ENCODE data around the gene POLR2J. TPM values are rescaled to one million over a fixed set of nuclear protein-coding genes. Genes with fewer than 3 reads are reported as not detected.

Gene POLR2J
- total and polyA plus RNA-seq, 7 donors, result 9.9 to 190 (median 29.3) TPM

DNA sequence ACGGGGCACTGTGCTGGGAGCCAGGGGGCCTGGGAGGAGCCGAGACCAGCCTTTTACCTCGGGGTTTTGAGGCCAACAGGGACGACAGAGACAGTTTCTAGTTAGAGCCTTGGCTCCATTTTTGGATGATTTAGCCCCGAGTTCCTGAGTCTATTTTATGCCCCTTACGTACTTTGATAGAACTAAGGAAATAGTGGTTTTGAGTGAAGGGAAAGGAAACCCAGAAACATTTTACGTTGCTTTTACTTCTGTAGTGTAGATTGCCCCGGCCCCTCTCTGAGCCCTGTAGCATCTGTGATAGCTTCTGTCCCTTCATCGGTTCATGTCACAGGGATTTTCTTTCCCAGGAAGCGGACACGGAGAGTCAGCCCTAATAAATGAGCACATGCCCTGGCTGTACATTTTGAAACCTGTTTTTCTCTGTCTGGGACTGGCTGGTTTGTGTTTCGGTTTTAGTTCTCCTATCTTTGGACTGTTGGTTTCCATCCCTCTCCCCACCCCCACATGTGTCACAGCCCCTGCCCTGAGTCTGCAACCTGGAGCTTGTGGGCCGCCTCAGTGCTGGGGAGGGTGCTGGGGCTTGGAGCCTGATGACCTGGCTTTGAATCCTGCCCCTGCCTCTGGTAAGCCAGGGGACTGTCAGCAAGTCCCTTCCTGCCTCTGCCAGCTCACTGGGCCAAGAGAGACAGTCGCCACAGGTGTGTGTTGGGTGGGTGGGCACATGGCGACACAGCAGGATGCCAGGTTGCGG is 52.3 kb downstream of the POLR2J start:
- Histone ChIP-seq H3K4me3 (no peak overlapping the region), H3K27ac (peak overlapping the region in 3 of 4 donors; percentile 32 to 49 (median 47)), H3K4me1 (peaks cover 0 to 4% (median 2%) of the 10 kb centered on the region in 4 donors), H3K9me3 (no peaks in the 10 kb centered on the region), H3K27me3 (no peaks in the 10 kb centered on the region), H3K36me3 (peaks cover 0 to 55% (median 25%) of the 10 kb centered on the region in 4 donors)
- 51 to 80% methylated on average over 16 of the region's 16 CpGs for WGBS, 2 donors
- intact Hi-C loops (cut with DNase I), result no loop called here
- DNase-seq, result no peak
- TF ChIP-seq, protein P1, sequence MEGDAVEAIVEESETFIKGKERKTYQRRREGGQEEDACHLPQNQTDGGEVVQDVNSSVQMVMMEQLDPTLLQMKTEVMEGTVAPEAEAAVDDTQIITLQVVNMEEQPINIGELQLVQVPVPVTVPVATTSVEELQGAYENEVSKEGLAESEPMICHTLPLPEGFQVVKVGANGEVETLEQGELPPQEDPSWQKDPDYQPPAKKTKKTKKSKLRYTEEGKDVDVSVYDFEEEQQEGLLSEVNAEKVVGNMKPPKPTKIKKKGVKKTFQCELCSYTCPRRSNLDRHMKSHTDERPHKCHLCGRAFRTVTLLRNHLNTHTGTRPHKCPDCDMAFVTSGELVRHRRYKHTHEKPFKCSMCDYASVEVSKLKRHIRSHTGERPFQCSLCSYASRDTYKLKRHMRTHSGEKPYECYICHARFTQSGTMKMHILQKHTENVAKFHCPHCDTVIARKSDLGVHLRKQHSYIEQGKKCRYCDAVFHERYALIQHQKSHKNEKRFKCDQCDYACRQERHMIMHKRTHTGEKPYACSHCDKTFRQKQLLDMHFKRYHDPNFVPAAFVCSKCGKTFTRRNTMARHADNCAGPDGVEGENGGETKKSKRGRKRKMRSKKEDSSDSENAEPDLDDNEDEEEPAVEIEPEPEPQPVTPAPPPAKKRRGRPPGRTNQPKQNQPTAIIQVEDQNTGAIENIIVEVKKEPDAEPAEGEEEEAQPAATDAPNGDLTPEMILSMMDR (IDR thresholded peaks at IDR 0.05), result no peak
- TF ChIP-seq POLR2A (IDR thresholded peaks at IDR 0.05) (no peak), POLR2AphosphoS5 (IDR thresholded peaks at IDR 0.05) (no peak), EP300 (IDR thresholded peaks at IDR 0.05) (no peak)

DNA sequence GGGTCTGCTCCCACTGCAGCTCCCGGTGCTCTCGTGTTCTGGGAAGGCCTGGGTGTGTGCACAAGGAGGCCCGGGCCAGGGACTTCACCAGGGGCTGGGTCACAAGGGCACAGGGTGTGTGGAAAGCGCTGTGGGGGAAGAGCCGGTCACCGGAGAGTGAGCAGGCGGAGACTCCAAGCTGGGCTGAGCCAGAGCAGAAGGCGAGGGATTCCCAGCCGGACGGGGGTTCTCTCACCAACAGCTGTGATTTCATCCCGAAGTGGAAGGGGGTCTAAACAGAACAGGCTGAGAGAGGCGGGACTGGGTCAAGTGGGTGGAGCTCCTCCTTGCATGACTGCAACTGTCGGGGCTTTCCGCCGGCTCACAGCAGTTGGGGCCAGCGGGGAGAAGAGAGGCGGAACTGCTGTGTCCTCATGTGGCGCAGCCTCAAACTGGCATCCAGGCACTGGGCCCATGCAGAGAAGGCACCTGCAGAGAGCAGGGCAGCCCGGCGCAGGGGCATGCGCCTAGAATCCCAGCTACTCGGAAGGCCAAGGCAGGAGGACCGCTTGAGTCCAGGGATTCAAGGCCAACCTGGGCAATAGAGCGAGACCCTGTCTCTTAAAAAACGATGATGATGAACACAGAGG is 53.0 kb downstream of the POLR2J start:
- TF ChIP-seq POLR2A (IDR thresholded peaks at IDR 0.05), result no peak
- TF ChIP-seq, protein P1 (IDR thresholded peaks at IDR 0.05), result no peak
- no peak for TF ChIP-seq EP300 (IDR thresholded peaks at IDR 0.05)
- peak in 1 of 4 donors; percentile 15 for TF ChIP-seq POLR2AphosphoS5 (IDR thresholded peaks at IDR 0.05)
- intact Hi-C loops (cut with DNase I), result no loop called here
- no peak for DNase-seq
- Histone ChIP-seq H3K36me3 (peaks cover 0 to 62% (median 28%) of the 10 kb centered on the region in 4 donors), H3K9me3 (no peaks in the 10 kb centered on the region), H3K27ac (peak overlapping the region in 2 of 4 donors; percentile 47 to 49), H3K27me3 (no peaks in the 10 kb centered on the region), H3K4me1 (no peaks in the 10 kb centered on the region), H3K4me3 (no peak overlapping the region)
- WGBS, 2 donors, result 46 to 75% methylated on average over 25 of the region's 25 CpGs

DNA sequence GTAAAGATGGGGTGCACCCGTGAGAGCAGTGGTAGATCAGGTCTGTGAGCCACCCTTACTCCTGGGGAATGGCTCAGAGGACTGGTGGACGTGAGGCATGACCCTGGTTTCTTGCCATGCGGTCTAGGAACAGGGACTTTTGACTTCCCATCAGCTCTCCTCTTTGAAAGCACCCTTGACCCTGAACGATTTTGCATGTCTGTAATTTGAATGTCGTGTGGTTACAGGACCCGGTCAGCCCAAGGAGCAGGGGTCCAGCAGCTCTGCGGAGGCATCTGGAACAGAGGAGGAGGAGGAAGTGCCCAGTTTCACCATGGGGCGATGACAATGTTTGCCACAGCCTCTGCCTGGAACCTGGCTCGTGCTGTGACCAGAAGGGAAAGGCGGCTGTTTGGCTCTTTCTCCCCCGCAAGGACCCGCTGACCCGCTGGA is 53.9 kb downstream of the POLR2J start:
- no peaks in the 10 kb centered on the region for H3K9me3 ChIP-seq
- 74 to 81% methylated on average over 13 of the region's 13 CpGs for WGBS, 2 donors
- DNase-seq, result no peak
- no peaks in the 10 kb centered on the region for H3K4me1 ChIP-seq
- no peaks in the 10 kb centered on the region for H3K27me3 ChIP-seq
- no peak overlapping the region for H3K4me3 ChIP-seq
- H3K36me3 ChIP-seq, result peaks cover 0 to 71% (median 30%) of the 10 kb centered on the region in 4 donors
- H3K27ac ChIP-seq, result no peak overlapping the region
- no peak for TF ChIP-seq EP300 (IDR thresholded peaks at IDR 0.05)
- TF ChIP-seq, protein P1 (IDR thresholded peaks at IDR 0.05), result no peak
- no peak for TF ChIP-seq POLR2AphosphoS5 (IDR thresholded peaks at IDR 0.05)
- no peak for TF ChIP-seq POLR2A (IDR thresholded peaks at IDR 0.05)
- intact Hi-C loops (cut with DNase I), result no loop called here

DNA sequence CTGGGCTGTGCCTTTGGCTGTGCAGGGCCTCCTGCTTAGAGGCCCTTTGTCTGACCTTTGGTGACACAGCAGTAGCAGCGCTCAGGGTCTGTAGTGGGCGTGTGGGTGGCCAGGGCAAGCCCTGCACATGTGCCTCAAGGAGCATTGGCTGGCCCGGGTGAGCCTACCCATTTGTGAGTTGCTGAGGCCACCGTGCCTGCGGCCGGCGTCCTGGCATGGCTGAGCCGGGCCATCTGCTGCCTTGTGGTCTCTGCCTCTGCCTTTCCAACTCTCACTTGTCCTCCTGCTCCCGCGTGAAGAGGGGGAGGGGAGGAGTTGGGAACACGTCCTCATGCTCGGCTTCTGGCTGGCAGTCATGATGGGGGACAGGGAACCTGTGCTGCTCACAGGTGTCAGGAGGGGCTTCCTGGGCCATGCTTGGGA is 54.6 kb downstream of the POLR2J start:
- no peak for TF ChIP-seq POLR2A (IDR thresholded peaks at IDR 0.05)
- no peak for TF ChIP-seq EP300 (IDR thresholded peaks at IDR 0.05)
- TF ChIP-seq, protein P1 (IDR thresholded peaks at IDR 0.05), result no peak
- no peak for TF ChIP-seq POLR2AphosphoS5 (IDR thresholded peaks at IDR 0.05)
- H3K36me3 ChIP-seq, result peaks cover 0 to 75% (median 32%) of the 10 kb centered on the region in 4 donors

More for the DNA sequence above, 54.6 kb downstream of the POLR2J start:
- DNase-seq, result no peak
- Histone ChIP-seq H3K4me1 (no peaks in the 10 kb centered on the region), H3K9me3 (no peaks in the 10 kb centered on the region), H3K27ac (no peak overlapping the region), H3K4me3 (no peak overlapping the region), H3K27me3 (no peaks in the 10 kb centered on the region)
- intact Hi-C loops (cut with DNase I), result no loop called here
- 78 to 85% methylated on average over 12 of the region's 12 CpGs for WGBS, 2 donors

Other genes with a start within 250 kb of the POLR2J start
- gene SH2B2, start 192.1 kb downstream of the POLR2J start, total RNA-seq, result 10 to 100 TPM in 1 of 4 donors, 1 to 10 TPM in 3; 1.1 to 10.5 (median 5.5) TPM
- gene SH2B2, start 192.1 kb downstream of the POLR2J start, polyA plus RNA-seq, result 1 to 10 TPM in 1 of 3 donors, not detected in 2; 4.6 TPM
- not detected for gene SPDYE6, start 122.5 kb downstream of the POLR2J start, total RNA-seq
- gene SPDYE6, start 122.5 kb downstream of the POLR2J start, polyA plus RNA-seq, result under 1 TPM in 1 of 3 donors, not detected in 2; 0.23 TPM
- gene PRKRIP1, start 82.6 kb downstream of the POLR2J start, total RNA-seq, result 10 to 100 TPM; 19.9 to 29.9 (median 25.9) TPM
- 10 to 100 TPM in 2 of 3 donors, 1 to 10 TPM in 1; 9.0 to 24.1 (median 12.6) TPM for gene PRKRIP1, start 82.6 kb downstream of the POLR2J start, polyA plus RNA-seq
- gene ORAI2, start 45.3 kb downstream of the POLR2J start, total RNA-seq, result 10 to 100 TPM in 2 of 4 donors, 1 to 10 TPM in 2; 6.4 to 15.8 (median 11.1) TPM
- gene ORAI2, start 45.3 kb downstream of the POLR2J start, polyA plus RNA-seq, result 10 to 100 TPM in 1 of 3 donors, 1 to 10 TPM in 2; 1.4 to 38.7 (median 3.6) TPM
- gene ALKBH4, start 14.1 kb downstream of the POLR2J start, total RNA-seq, result 10 to 100 TPM in 3 of 4 donors, 1 to 10 TPM in 1; 8.0 to 26.7 (median 15.5) TPM
- gene ALKBH4, start 14.1 kb downstream of the POLR2J start, polyA plus RNA-seq, result 10 to 100 TPM in 2 of 3 donors, 1 to 10 TPM in 1; 9.2 to 10.2 (median 10.2) TPM
- gene LRWD1, start 13.9 kb downstream of the POLR2J start, total RNA-seq, result 10 to 100 TPM in 1 of 4 donors, 1 to 10 TPM in 3; 7.2 to 19.4 (median 8.8) TPM
- 10 to 100 TPM; 13.4 to 18.8 (median 16.2) TPM for gene LRWD1, start 13.9 kb downstream of the POLR2J start, polyA plus RNA-seq
- 10 to 100 TPM in 2 of 4 donors, 1 to 10 TPM in 2; 2.5 to 39.1 (median 12.9) TPM for gene RASA4B, start 38.9 kb upstream of the POLR2J start, total RNA-seq
- gene RASA4B, start 38.9 kb upstream of the POLR2J start, polyA plus RNA-seq, result 10 to 100 TPM; 11.4 to 24.4 (median 16.6) TPM
- 10 to 100 TPM in 1 of 4 donors, 1 to 10 TPM in 2, under 1 TPM in 1; 0.99 to 10.9 (median 3.4) TPM for gene UPK3BL2, start 64.8 kb upstream of the POLR2J start, total RNA-seq
- gene UPK3BL2, start 64.8 kb upstream of the POLR2J start, polyA plus RNA-seq, result 10 to 100 TPM in 1 of 3 donors, not detected in 2; 14.2 TPM
- gene SPDYE2, start 72.3 kb upstream of the POLR2J start, total RNA-seq, result not detected
- gene SPDYE2, start 72.3 kb upstream of the POLR2J start, polyA plus RNA-seq, result under 1 TPM in 1 of 3 donors, not detected in 2; 0.12 TPM
- gene POLR2J3, start 93.7 kb upstream of the POLR2J start, total RNA-seq, result 10 to 100 TPM; 10.7 to 19.1 (median 15.1) TPM
- gene POLR2J3, start 93.7 kb upstream of the POLR2J start, polyA plus RNA-seq, result 100 to 1,000 TPM in 1 of 3 donors, 10 to 100 TPM in 2; 13.9 to 103 (median 33.6) TPM
- gene RASA4, start 137.8 kb upstream of the POLR2J start, total RNA-seq, result 100 to 1,000 TPM in 1 of 4 donors, 10 to 100 TPM in 3; 12.0 to 113 (median 41.7) TPM
- gene RASA4, start 137.8 kb upstream of the POLR2J start, polyA plus RNA-seq, result 10 to 100 TPM in 1 of 3 donors, 1 to 10 TPM in 2; 5.4 to 35.3 (median 7.4) TPM
- 10 to 100 TPM; 18.1 to 43.5 (median 22.5) TPM for gene UPK3BL1, start 163.9 kb upstream of the POLR2J start, total RNA-seq
- gene UPK3BL1, start 163.9 kb upstream of the POLR2J start, polyA plus RNA-seq, result 10 to 100 TPM in 2 of 3 donors, 1 to 10 TPM in 1; 8.8 to 32.1 (median 10.2) TPM
- not detected for gene SPDYE2B, start 171.4 kb upstream of the POLR2J start, total RNA-seq
- not detected for gene SPDYE2B, start 171.4 kb upstream of the POLR2J start, polyA plus RNA-seq
- gene POLR2J2, start 192.7 kb upstream of the POLR2J start, total RNA-seq, result 1 to 10 TPM in 3 of 4 donors, not detected in 1; 1.5 to 6.2 (median 3.0) TPM
- gene POLR2J2, start 192.7 kb upstream of the POLR2J start, polyA plus RNA-seq, result 1 to 10 TPM in 2 of 3 donors, not detected in 1; 1.2 to 5.7 TPM

Measured in sigmoid colon (tissue), 7 donors.